ENCODE data around the gene MSH4.
"Not testable (repeated sequence)": the region's sequence is repeated elsewhere in the genome, so short reads cannot be mapped to it uniquely, and the experiment has no call there.

Gene MSH4
- 0.19 to 0.86 (median 0.44) reads per million in 3 donors for total RNA-seq

GRCh38 chr1:75796376-75797272 lies at the start of gene MSH4:
Gene MSH4, plus strand, starts transcription at chr1:75796882. Its CDS starts 104 bp downstream, at chr1:75796986.
- Histone ChIP-seq H3K4me1 (ENCODE audit: control insufficient read depth, insufficient read depth, low read length, poor library complexity, severe bottlenecking) (no peaks in the 10 kb centered on the region), H3K27ac (ENCODE audit: insufficient read depth, low read length, poor library complexity, severe bottlenecking) (no peak within 1 kb of the TSS), H3K4me3 (ENCODE audit: insufficient read depth, low read depth, low read length, poor library complexity, severe bottlenecking) (no peak within 1 kb of the TSS), H3K27me3 (replicated peaks; ENCODE audit: control insufficient read depth, insufficient read depth, low read length, poor library complexity, severe bottlenecking) (no peaks in the 10 kb centered on the region), H3K9me3 (ENCODE audit: control insufficient read depth, low read length) (no peaks in the 10 kb centered on the region), H3K36me3 (ENCODE audit: control insufficient read depth, insufficient read depth, low read length) (peaks cover 43% of the 10 kb centered on the region)
- DNase-seq: no peak

GRCh38 chr1:75757210-75757609 lies 39.5 kb upstream of the MSH4 start:
- H3K27ac ChIP-seq (ENCODE audit: insufficient read depth, low read length, poor library complexity, severe bottlenecking); H3K27me3 ChIP-seq (replicated peaks; ENCODE audit: control insufficient read depth, insufficient read depth, low read length, poor library complexity, severe bottlenecking); H3K4me3 ChIP-seq (ENCODE audit: insufficient read depth, low read depth, low read length, poor library complexity, severe bottlenecking); DNase-seq; H3K4me1 ChIP-seq (ENCODE audit: control insufficient read depth, insufficient read depth, low read length, poor library complexity, severe bottlenecking); H3K9me3 ChIP-seq (ENCODE audit: control insufficient read depth, low read length); H3K36me3 ChIP-seq (ENCODE audit: control insufficient read depth, insufficient read depth, low read length): not testable (repeated sequence)

- not testable (repeated sequence) for H3K27me3 ChIP-seq (replicated peaks; ENCODE audit: control insufficient read depth, insufficient read depth, low read length, poor library complexity, severe bottlenecking); DNase-seq; H3K4me3 ChIP-seq (ENCODE audit: insufficient read depth, low read depth, low read length, poor library complexity, severe bottlenecking); H3K36me3 ChIP-seq (ENCODE audit: control insufficient read depth, insufficient read depth, low read length); H3K27ac ChIP-seq (ENCODE audit: insufficient read depth, low read length, poor library complexity, severe bottlenecking); H3K4me1 ChIP-seq (ENCODE audit: control insufficient read depth, insufficient read depth, low read length, poor library complexity, severe bottlenecking); H3K9me3 ChIP-seq (ENCODE audit: control insufficient read depth, low read length)
These were observed 38.1 kb upstream of the MSH4 start for GRCh38 chr1:75758543-75758942.

- no peaks in the 10 kb centered on the region for H3K9me3 ChIP-seq (ENCODE audit: control insufficient read depth, low read length)
- H3K36me3 ChIP-seq (ENCODE audit: control insufficient read depth, insufficient read depth, low read length): no peaks in the 10 kb centered on the region
- no peak overlapping the region for H3K4me3 ChIP-seq (ENCODE audit: insufficient read depth, low read depth, low read length, poor library complexity, severe bottlenecking)
- no peak overlapping the region for H3K27ac ChIP-seq (ENCODE audit: insufficient read depth, low read length, poor library complexity, severe bottlenecking)
- no peaks in the 10 kb centered on the region for H3K4me1 ChIP-seq (ENCODE audit: control insufficient read depth, insufficient read depth, low read length, poor library complexity, severe bottlenecking)
- no peaks in the 10 kb centered on the region for H3K27me3 ChIP-seq (replicated peaks; ENCODE audit: control insufficient read depth, insufficient read depth, low read length, poor library complexity, severe bottlenecking)
- DNase-seq: no peak
These were observed 32.5 kb upstream of the MSH4 start for GRCh38 chr1:75764057-75764655.

- Histone ChIP-seq H3K4me1 (ENCODE audit: control insufficient read depth, insufficient read depth, low read length, poor library complexity, severe bottlenecking) (no peaks in the 10 kb centered on the region), H3K36me3 (ENCODE audit: control insufficient read depth, insufficient read depth, low read length) (no peaks in the 10 kb centered on the region), H3K27ac (ENCODE audit: insufficient read depth, low read length, poor library complexity, severe bottlenecking) (no peak overlapping the region), H3K9me3 (ENCODE audit: control insufficient read depth, low read length) (no peaks in the 10 kb centered on the region), H3K27me3 (replicated peaks; ENCODE audit: control insufficient read depth, insufficient read depth, low read length, poor library complexity, severe bottlenecking) (no peaks in the 10 kb centered on the region), H3K4me3 (ENCODE audit: insufficient read depth, low read depth, low read length, poor library complexity, severe bottlenecking) (no peak overlapping the region)
- DNase-seq: no peak
These were observed 30.9 kb upstream of the MSH4 start for GRCh38 chr1:75765697-75766355.

GRCh38 chr1:75768016-75768415 lies 28.7 kb upstream of the MSH4 start:
- H3K4me1 ChIP-seq (ENCODE audit: control insufficient read depth, insufficient read depth, low read length, poor library complexity, severe bottlenecking): no peaks in the 10 kb centered on the region
- H3K4me3 ChIP-seq (ENCODE audit: insufficient read depth, low read depth, low read length, poor library complexity, severe bottlenecking): no peak overlapping the region

GRCh38 chr1:75770761-75771160 lies 25.9 kb upstream of the MSH4 start:
- Histone ChIP-seq H3K36me3 (ENCODE audit: control insufficient read depth, insufficient read depth, low read length) (no peaks in the 10 kb centered on the region), H3K27ac (ENCODE audit: insufficient read depth, low read length, poor library complexity, severe bottlenecking) (no peak overlapping the region), H3K27me3 (replicated peaks; ENCODE audit: control insufficient read depth, insufficient read depth, low read length, poor library complexity, severe bottlenecking) (no peaks in the 10 kb centered on the region), H3K4me1 (ENCODE audit: control insufficient read depth, insufficient read depth, low read length, poor library complexity, severe bottlenecking) (no peaks in the 10 kb centered on the region), H3K4me3 (ENCODE audit: insufficient read depth, low read depth, low read length, poor library complexity, severe bottlenecking) (no peak overlapping the region), H3K9me3 (ENCODE audit: control insufficient read depth, low read length) (no peaks in the 10 kb centered on the region)
- DNase-seq: no peak

More at GRCh38 chr1:75768016-75768415, 28.7 kb upstream of the MSH4 start:
- Histone ChIP-seq H3K36me3 (ENCODE audit: control insufficient read depth, insufficient read depth, low read length) (no peaks in the 10 kb centered on the region), H3K27me3 (replicated peaks; ENCODE audit: control insufficient read depth, insufficient read depth, low read length, poor library complexity, severe bottlenecking) (no peaks in the 10 kb centered on the region), H3K9me3 (ENCODE audit: control insufficient read depth, low read length) (no peaks in the 10 kb centered on the region), H3K27ac (ENCODE audit: insufficient read depth, low read length, poor library complexity, severe bottlenecking) (no peak overlapping the region)
- DNase-seq: no peak

GRCh38 chr1:75771978-75772377 lies 24.7 kb upstream of the MSH4 start:
- H3K27me3 ChIP-seq (replicated peaks; ENCODE audit: control insufficient read depth, insufficient read depth, low read length, poor library complexity, severe bottlenecking): no peaks in the 10 kb centered on the region
- no peak overlapping the region for H3K4me3 ChIP-seq (ENCODE audit: insufficient read depth, low read depth, low read length, poor library complexity, severe bottlenecking)
- no peaks in the 10 kb centered on the region for H3K36me3 ChIP-seq (ENCODE audit: control insufficient read depth, insufficient read depth, low read length)
- no peaks in the 10 kb centered on the region for H3K4me1 ChIP-seq (ENCODE audit: control insufficient read depth, insufficient read depth, low read length, poor library complexity, severe bottlenecking)
- DNase-seq: no peak
- no peaks in the 10 kb centered on the region for H3K9me3 ChIP-seq (ENCODE audit: control insufficient read depth, low read length)
- H3K27ac ChIP-seq (ENCODE audit: insufficient read depth, low read length, poor library complexity, severe bottlenecking): no peak overlapping the region

GRCh38 chr1:75777812-75778211 lies 18.9 kb upstream of the MSH4 start:
- not testable (repeated sequence) for H3K27ac ChIP-seq (ENCODE audit: insufficient read depth, low read length, poor library complexity, severe bottlenecking); H3K27me3 ChIP-seq (replicated peaks; ENCODE audit: control insufficient read depth, insufficient read depth, low read length, poor library complexity, severe bottlenecking); DNase-seq; H3K9me3 ChIP-seq (ENCODE audit: control insufficient read depth, low read length); H3K36me3 ChIP-seq (ENCODE audit: control insufficient read depth, insufficient read depth, low read length); H3K4me1 ChIP-seq (ENCODE audit: control insufficient read depth, insufficient read depth, low read length, poor library complexity, severe bottlenecking); H3K4me3 ChIP-seq (ENCODE audit: insufficient read depth, low read depth, low read length, poor library complexity, severe bottlenecking)

GRCh38 chr1:75778694-75779093 lies 18.0 kb upstream of the MSH4 start:
- not testable (repeated sequence) for H3K4me3 ChIP-seq (ENCODE audit: insufficient read depth, low read depth, low read length, poor library complexity, severe bottlenecking); H3K27ac ChIP-seq (ENCODE audit: insufficient read depth, low read length, poor library complexity, severe bottlenecking); H3K36me3 ChIP-seq (ENCODE audit: control insufficient read depth, insufficient read depth, low read length); H3K4me1 ChIP-seq (ENCODE audit: control insufficient read depth, insufficient read depth, low read length, poor library complexity, severe bottlenecking); H3K9me3 ChIP-seq (ENCODE audit: control insufficient read depth, low read length); H3K27me3 ChIP-seq (replicated peaks; ENCODE audit: control insufficient read depth, insufficient read depth, low read length, poor library complexity, severe bottlenecking); DNase-seq

Data from effector memory CD4-positive, alpha-beta T cell (primary cell).